ENCODE data around the gene PCLO. TPM values are rescaled to one million over a fixed set of nuclear protein-coding genes. Genes with fewer than 3 reads are reported as not detected.

Gene PCLO
- total RNA-seq, 1 experiment from 2014 or later: 4.1 TPM

DNA sequence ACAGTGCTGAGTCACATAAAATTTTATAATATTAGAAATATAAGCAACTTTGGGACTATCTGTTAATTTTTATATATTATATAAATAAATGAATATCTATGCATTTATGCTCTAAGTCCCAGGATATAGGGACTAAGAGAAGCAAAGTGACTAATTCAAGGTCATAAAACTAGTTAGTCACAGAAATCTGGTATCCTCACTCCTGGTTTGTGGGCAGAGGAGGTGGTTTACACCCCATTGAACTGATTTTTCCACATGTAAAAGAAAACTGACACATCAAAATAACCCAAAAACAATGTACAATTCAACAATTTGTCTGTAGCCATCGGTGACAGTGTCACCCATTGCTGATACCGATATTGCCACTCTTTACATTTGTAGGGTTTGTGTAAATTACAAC, 3.0 kb downstream of the PCLO start:
- intact Hi-C loops (cut with micrococcal nuclease; ENCODE audit: unreplicated experiment): loop anchor here (5.0 to 10.0 kb wide), 2 partner anchors 113 to 185 kb away; no protein-coding TSS in a partner anchor
- Histone ChIP-seq H3K27me3 (replicated peaks; ENCODE audit: control insufficient read depth, insufficient read depth, low read length) (no peaks in the 10 kb centered on the region), H3K36me3 (ENCODE audit: control insufficient read depth, insufficient read depth, low read length) (no peaks in the 10 kb centered on the region), H3K4me1 (no peaks in the 10 kb centered on the region; the same call in 1 of the 2 replicates), H3K9me3 (no peaks in the 10 kb centered on the region), H3K4me3 (ENCODE audit: low read depth, low read length) (no peak overlapping the region)
- H3K27me3 Mint-ChIP-seq (ENCODE audit: insufficient read depth, unreplicated experiment): no peaks in the 10 kb centered on the region
- DNase-seq: no peak
- ChIA-PET CTCF (no interaction called here), POLR2A (no interaction called here)
- no peaks in the 10 kb centered on the region for H3K9me3 Mint-ChIP-seq (ENCODE audit: unreplicated experiment)
- no peak for TF ChIP-seq CTCF (IDR thresholded peaks at IDR 0.05; ENCODE audit: insufficient read depth in 1 of 2, low read depth in 1 of 2, low read length in 1 of 2, severe bottlenecking in 1 of 2, unreplicated experiment in 1 of 2)
- no peaks in the 10 kb centered on the region for H3K4me1 Mint-ChIP-seq (ENCODE audit: low read depth, unreplicated experiment)
- H3K4me3 Mint-ChIP-seq (ENCODE audit: unreplicated experiment): no peak overlapping the region
- BruUV-seq (replicated peaks): no TSS peak
- H3K36me3 Mint-ChIP-seq (ENCODE audit: insufficient read depth, unreplicated experiment): no peaks in the 10 kb centered on the region
- no peak overlapping the region for H3K27ac Mint-ChIP-seq (ENCODE audit: unreplicated experiment)

DNA sequence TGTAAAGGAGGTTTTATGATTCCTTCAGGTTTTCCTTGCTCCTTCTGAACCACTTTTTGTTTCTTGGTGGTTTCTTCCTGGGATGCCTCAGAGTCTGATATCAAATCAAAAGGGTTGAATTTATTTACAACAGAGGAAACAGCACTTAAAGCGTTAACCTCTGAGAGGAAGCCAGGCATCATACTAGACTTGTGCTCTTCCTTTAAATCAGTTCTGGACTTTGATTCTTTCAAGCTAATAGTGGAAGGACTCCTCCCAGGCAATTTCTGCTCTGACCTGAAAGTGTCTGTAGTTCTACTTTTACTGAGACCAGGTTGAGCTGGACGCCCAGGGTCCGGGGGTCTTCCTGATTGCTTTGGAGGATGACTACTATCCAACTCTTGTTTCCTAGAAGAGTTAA, 6.7 kb downstream of the PCLO start:
- Mint-ChIP-seq H3K4me1 (ENCODE audit: low read depth, unreplicated experiment) (no peaks in the 10 kb centered on the region), H3K27ac (ENCODE audit: unreplicated experiment) (no peak overlapping the region), H3K27me3 (ENCODE audit: insufficient read depth, unreplicated experiment) (no peaks in the 10 kb centered on the region), H3K4me3 (ENCODE audit: unreplicated experiment) (no peak overlapping the region), H3K36me3 (ENCODE audit: insufficient read depth, unreplicated experiment) (no peaks in the 10 kb centered on the region), H3K9me3 (ENCODE audit: unreplicated experiment) (no peaks in the 10 kb centered on the region)
- intact Hi-C loops (cut with micrococcal nuclease; ENCODE audit: unreplicated experiment): no loop called here
- no TSS peak for BruUV-seq (replicated peaks)
- ChIA-PET CTCF (no interaction called here), POLR2A (no interaction called here)
- no peaks in the 10 kb centered on the region for H3K9me3 ChIP-seq
- no peaks in the 10 kb centered on the region for H3K36me3 ChIP-seq (ENCODE audit: control insufficient read depth, insufficient read depth, low read length)
- H3K27me3 ChIP-seq (replicated peaks; ENCODE audit: control insufficient read depth, insufficient read depth, low read length): no peaks in the 10 kb centered on the region
- H3K4me1 ChIP-seq: no peaks in the 10 kb centered on the region
- no peak overlapping the region for H3K4me3 ChIP-seq (ENCODE audit: low read depth, low read length)
- no peak for DNase-seq
- TF ChIP-seq CTCF (IDR thresholded peaks at IDR 0.05; ENCODE audit: insufficient read depth in 1 of 2, low read depth in 1 of 2, low read length in 1 of 2, severe bottlenecking in 1 of 2, unreplicated experiment in 1 of 2): no peak

DNA sequence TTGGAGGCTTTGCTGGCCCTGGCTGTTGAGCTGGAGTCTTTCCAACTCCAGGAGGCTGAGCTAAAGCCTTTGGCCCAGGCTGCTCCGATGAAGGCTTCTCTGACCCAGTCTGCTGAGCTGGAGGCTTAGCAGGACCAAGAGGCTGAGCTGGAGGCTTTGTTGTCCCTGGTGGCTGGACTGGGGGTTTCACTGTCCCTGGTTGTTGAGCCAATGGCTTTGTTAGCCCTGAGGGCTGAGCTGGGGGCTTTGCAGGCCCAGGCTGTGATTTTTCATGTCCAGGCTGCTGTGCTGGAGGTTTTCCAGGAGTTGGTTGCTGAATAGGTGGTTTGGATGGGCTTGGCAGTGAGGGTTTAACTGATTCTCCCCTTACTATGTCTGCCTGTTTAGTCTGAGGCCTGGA, 7.3 kb downstream of the PCLO start:
- Mint-ChIP-seq H3K4me1 (ENCODE audit: low read depth, unreplicated experiment) (peaks cover 4% of the 10 kb centered on the region), H3K36me3 (ENCODE audit: insufficient read depth, unreplicated experiment) (no peaks in the 10 kb centered on the region), H3K4me3 (ENCODE audit: unreplicated experiment) (no peak overlapping the region), H3K27ac (ENCODE audit: unreplicated experiment) (no peak overlapping the region), H3K9me3 (ENCODE audit: unreplicated experiment) (no peaks in the 10 kb centered on the region), H3K27me3 (ENCODE audit: insufficient read depth, unreplicated experiment) (no peaks in the 10 kb centered on the region)
- H3K9me3 ChIP-seq: no peaks in the 10 kb centered on the region
- POLR2A ChIA-PET: no interaction called here
- no peaks in the 10 kb centered on the region for H3K27me3 ChIP-seq (replicated peaks; ENCODE audit: control insufficient read depth, insufficient read depth, low read length)
- TF ChIP-seq CTCF (IDR thresholded peaks at IDR 0.05; ENCODE audit: insufficient read depth in 1 of 2, low read depth in 1 of 2, low read length in 1 of 2, severe bottlenecking in 1 of 2, unreplicated experiment in 1 of 2): no peak
- no TSS peak for BruUV-seq (replicated peaks)
- no peaks in the 10 kb centered on the region for H3K4me1 ChIP-seq
- intact Hi-C loops (cut with micrococcal nuclease; ENCODE audit: unreplicated experiment): no loop called here
- H3K36me3 ChIP-seq (ENCODE audit: control insufficient read depth, insufficient read depth, low read length): no peaks in the 10 kb centered on the region
- DNase-seq: no peak
- CTCF ChIA-PET: no interaction called here
- no peak overlapping the region for H3K4me3 ChIP-seq (ENCODE audit: low read depth, low read length)

Measured in Caco-2 (cell line).